Fibroblast of skin of scalp (primary cell): ENCODE results near the gene AMPD3.

ENCODE experiments used
- DNase-seq: peaks from one replicate; pipeline ENCODE4 v3.0.0-alpha.2; 2013

AMPD3 gene

DNA sequence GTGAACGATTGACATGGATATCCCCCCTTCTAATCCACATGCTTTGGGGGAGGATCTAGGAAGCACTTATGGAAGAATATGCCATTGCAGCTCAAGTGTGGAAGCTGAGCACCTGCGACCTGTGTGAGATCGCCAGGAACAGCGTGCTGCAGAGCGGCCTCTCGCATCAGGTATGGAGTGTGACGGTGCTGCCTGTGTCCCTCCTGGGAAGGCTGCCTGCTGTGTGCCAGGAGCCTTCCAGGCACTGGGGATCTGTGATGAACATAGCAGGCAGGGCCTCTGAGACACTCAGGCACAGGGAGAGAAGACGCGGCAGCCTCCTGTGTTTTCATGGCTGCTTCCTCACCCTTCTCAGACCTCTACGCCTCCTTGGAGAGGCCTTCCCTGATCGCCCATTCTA, 49.4 kb downstream of the AMPD3 start:
- DNase-seq = no peak

DNA sequence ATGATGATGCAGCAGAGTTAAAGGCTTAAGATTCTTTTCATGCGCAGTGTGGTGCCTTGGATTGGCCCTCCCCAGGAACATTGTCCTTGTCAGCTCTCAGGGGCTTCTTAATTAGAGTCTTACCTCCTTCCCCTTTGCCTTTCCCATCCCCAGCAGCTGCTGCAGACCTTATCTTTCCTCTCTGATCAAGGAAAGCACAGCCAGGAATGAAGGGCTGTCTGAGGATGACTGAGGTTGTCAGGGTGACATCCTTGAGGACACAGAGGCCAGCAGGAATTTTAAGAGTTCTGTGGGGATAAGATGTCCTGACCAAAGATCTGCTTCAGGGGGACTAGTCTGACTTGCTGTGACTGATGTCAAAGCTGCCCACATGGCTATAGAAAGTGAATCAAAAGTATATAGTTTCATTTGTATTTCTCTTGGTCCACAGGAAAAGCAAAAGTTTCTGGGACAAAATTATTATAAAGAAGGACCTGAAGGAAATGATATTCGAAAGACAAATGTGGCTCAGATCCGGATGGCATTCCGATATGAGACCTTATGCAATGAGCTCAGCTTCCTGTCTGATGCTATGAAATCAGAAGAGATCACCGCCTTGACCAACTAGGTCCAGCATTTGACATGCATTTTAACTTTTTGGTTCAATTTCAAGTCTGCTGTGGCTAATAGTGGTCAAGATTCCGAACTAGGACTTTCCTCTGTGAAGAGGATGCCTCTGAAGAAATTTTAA, 50.4 kb downstream of the AMPD3 start:
- DNase-seq = no peak

- DNase-seq = no peak
Observed at GRCh38 chr11:10506008-10506370, 50.9 kb downstream of the AMPD3 start.

- DNase-seq = no peak
Observed at GRCh38 chr11:10511181-10511621, 56.1 kb downstream of the AMPD3 start.

- DNase-seq = peak; percentile 31
Observed at GRCh38 chr11:10514202-10514601, 59.1 kb downstream of the AMPD3 start.

GRCh38 chr11:10514709-10515108, 59.6 kb downstream of the AMPD3 start:
- DNase-seq = peak; percentile 28

GRCh38 chr11:10515418-10515817, 60.4 kb downstream of the AMPD3 start:
- DNase-seq = no peak

DNA sequence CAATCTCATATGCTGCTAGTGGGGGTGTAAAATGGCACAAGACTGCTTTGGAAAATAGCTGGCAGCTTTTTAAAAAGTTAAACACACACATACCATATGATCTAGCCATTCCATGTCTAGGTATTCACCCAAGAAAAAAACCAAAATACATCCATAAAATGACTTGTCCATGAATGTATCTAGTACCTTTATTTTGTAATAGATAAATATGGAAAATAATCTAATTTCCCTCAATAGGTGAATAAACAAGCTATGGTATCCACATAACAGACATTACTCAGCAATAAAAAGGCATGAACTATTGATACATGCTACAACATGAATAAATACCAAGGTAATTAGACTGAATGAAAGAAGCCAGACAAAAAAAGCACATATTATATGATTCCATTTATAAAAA, 63.1 kb downstream of the AMPD3 start:
- no peak for DNase-seq

DNA sequence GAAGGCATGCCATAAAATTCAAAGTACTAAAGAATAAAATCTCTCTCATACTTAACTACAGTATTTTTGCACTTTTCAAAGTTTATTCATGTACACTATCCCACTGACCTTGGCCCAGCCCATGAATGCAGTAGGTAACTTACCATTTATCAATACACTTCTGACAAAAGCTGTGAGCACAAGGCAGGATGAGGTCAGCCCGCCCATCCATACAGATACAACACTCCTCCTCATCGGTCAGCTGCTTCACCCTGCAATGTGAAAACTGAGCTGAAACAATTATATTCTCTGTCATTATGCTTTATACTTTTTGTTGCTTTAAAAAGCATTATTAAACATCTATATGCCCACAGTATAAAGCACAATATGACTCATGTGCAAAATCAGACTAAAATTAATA, 63.8 kb downstream of the AMPD3 start:
- DNase-seq = no peak

DNA sequence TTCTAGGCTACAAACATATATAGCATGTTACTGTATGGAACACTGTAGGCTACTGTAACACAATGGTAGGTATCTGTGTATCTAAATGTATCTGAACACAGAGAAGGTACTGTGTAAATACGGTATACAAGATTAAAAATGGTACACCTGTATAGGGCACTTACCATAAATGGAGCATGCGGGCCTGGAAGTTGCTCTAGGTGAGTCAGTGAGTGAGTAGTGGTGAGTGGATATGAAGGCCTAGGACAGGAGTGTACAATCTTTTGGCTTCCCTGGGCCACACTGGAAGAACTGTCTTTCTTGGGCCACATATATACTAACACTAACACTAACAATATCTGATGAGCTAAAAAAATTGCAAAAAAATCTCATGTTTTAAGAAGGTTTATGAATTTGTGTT, 64.6 kb downstream of the AMPD3 start:
- no peak for DNase-seq

GRCh38 chr11:10520562-10520961, 65.5 kb downstream of the AMPD3 start:
- no peak for DNase-seq

- no peak for DNase-seq
Observed at GRCh38 chr11:10522276-10522675, 67.2 kb downstream of the AMPD3 start.

- DNase-seq = no peak
Observed at GRCh38 chr11:10522921-10523320, 67.9 kb downstream of the AMPD3 start.

DNA sequence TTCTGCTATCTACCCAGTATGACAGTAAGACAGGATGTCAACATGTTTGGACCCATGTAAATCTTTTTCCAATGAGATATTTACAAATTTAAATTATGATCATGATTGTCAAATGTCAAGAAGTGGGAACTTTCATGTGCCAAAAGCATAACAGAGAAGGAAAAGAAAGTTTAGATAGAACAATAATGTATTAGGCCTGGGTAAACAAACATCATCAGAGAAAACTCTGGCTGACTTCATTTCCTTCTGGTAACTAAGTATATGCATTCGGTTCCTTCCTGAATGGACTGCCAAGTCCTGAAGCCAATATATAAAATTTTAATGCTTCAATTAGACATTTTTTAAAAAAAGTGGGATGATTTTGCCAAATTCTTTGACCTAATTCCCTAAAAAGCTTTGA, 69.4 kb downstream of the AMPD3 start:
- no peak for DNase-seq

GRCh38 chr11:10526974-10527918, 72.2 kb downstream of the AMPD3 start:
- peak; percentile 11 for DNase-seq

GRCh38 chr11:10528121-10528520, 73.1 kb downstream of the AMPD3 start:
- peak; percentile 19 for DNase-seq

- DNase-seq = peak; percentile 38
Observed at GRCh38 chr11:10529279-10529678, 74.2 kb downstream of the AMPD3 start.

DNA sequence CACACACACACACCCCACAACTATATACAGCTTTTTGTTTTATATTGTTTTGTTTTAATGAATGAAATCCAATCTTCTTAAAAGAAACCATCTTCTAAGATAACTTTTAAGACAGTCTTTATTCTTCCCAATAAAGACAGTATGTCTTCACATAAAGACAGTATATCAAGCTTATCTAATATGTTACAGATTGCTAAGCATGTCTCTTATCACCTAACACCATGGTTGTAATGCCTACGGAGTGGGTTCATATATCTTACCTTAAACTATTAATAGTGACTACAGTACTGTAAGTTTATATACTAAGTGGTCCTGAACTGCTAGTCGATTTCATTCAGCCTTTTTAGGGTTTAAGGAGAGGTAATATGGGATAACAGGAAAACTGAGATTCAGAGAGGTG, 77.5 kb downstream of the AMPD3 start:
- no peak for DNase-seq

DNA sequence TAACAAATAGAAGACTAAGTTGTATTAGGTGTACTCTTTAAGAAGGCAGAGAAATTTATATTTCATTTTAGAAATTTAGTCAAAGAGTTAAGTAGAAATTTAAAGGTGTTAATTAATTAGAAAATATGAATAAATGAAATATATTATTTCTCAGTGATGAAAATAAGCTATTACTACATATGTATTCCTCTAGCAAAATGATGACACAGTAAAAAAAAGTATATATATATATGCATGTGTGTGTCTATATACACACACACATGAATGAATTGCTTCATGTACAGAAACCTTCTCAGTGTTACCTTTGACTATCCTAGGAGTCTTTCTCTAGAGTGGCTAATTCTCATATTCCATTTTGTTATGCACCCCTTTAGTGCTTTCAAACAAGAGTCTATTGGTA, 78.3 kb downstream of the AMPD3 start:
- DNase-seq = no peak

DNA sequence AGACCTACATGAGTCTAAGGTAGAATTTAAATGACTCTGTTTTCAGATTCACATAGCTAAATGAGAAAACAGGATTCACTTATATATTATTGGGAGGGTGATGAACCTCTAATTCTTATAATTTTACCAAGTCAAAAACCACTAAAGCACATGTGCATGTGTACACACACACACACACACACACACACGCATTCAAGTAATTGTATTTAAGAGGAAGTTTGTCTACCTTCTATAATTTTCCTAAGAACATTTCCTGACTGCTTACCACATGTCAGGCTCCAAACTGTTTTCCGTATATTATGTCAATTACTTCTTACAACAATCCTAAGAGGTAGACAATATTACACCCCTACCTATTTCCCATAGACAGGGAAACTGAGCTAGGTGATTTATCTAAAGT, 79.3 kb downstream of the AMPD3 start:
- DNase-seq = no peak

GRCh38 chr11:10537600-10537999, 82.5 kb downstream of the AMPD3 start:
- DNase-seq = no peak

DNA sequence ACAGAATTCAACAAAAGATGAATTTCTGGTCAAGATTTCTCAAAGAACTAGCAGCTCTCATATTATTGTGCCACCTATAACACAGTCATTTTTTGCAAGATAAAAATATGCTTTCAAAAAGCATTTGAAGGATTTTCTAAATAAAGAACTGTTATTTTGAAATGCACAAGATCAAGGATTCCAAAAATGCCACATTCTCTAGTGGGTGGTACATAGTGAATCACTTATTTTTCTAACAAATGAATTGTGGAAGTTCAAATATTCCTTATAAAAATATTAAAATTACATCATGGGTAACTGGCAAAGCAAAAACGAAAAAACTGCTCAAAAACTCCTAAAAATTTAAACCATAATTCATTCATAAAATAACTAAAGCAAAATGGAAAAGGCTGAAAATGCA, 83.9 kb downstream of the AMPD3 start:
- DNase-seq = peak; percentile 53

GRCh38 chr11:10539339-10539738, 84.3 kb downstream of the AMPD3 start:
- DNase-seq = no peak

- peak; percentile 5 for DNase-seq
Observed at GRCh38 chr11:10540546-10540914, 85.5 kb downstream of the AMPD3 start.
